ENCODE measurements around the gene CDC34.

DNA sequence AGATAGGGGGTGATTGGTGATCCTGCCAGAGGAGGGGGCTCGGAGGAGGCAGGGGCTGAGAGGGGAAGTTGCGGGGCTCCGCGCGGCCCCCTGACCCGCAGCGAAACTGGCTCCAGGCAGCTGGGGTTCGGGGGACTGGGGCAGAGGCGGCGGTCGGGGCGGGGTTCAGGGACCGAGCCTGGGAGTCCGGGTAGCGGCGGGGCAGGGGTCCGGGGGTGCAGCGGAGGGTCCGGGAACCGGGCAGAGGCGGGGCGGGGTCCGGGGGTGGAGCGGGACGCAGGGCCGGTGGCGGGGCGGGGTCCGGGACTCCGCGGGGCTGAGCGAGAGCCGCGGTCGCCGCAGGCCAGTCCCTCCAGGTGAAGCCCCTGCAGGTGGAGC, 34.1 kb upstream of the CDC34 start:
- no peak for TF ChIP-seq CTCF (IDR thresholded peaks at IDR 0.05; ENCODE audit: low read depth, low read length)
- no peak for TF ChIP-seq EZH2phosphoT487 (IDR thresholded peaks at IDR 0.05; ENCODE audit: low read depth)

Measured in OCI-LY3 (cell line).